ENCODE results near the gene GPR158. TPM values are rescaled to one million over a fixed set of nuclear protein-coding genes. Genes with fewer than 3 reads are reported as not detected.

GPR158 gene
- total RNA-seq, 1 experiment from 2014 or later: 0.24 TPM

- DNase-seq: no peak
- Histone ChIP-seq H3K4me1 (ENCODE audit: insufficient read depth, low read length) (no peaks in the 10 kb centered on the region), H3K9ac (ENCODE audit: extremely low read depth, insufficient read length, low read length) (no peak overlapping the region), H3K27me3 (ENCODE audit: insufficient read depth, low read length) (peaks cover 2% of the 10 kb centered on the region; the same call in 1 of the 2 replicates), H2BK120ac (ENCODE audit: low read depth, low read length, poor library complexity, severe bottlenecking) (no peak overlapping the region), H2AK5ac (ENCODE audit: insufficient read length, low read length) (no peak overlapping the region), H3K79me2 (ENCODE audit: insufficient read depth, low read length) (no peaks in the 10 kb centered on the region), H3K79me1 (ENCODE audit: insufficient read depth, low read depth, low read length, poor library complexity, severe bottlenecking) (no peaks in the 10 kb centered on the region), H4K5ac (ENCODE audit: insufficient read length, low read depth, low read length) (no peak overlapping the region), H4K91ac (ENCODE audit: insufficient read length, low read depth, low read length) (no peak overlapping the region), H4K20me1 (ENCODE audit: control insufficient read depth, insufficient read depth, insufficient read length) (no peaks in the 10 kb centered on the region), H2BK12ac (ENCODE audit: insufficient read length, low read depth, low read length) (no peak overlapping the region), H3K4ac (ENCODE audit: low read depth, low read length) (no peak overlapping the region), H3K18ac (ENCODE audit: insufficient read length, low read depth, low read length) (no peak overlapping the region), H3K23ac (ENCODE audit: insufficient read length, low read depth, low read length) (no peak overlapping the region), H3K4me2 (ENCODE audit: insufficient read depth, insufficient read length, low read length) (no peak overlapping the region), H3K27ac (ENCODE audit: insufficient read length, low read depth, low read length) (no peak overlapping the region), H2AFZ (ENCODE audit: low read length) (no peak overlapping the region), H2BK20ac (ENCODE audit: low read depth, low read length, poor library complexity, severe bottlenecking) (no peak overlapping the region), H3K23me2 (ENCODE audit: insufficient read length, low read depth, low read length, poor library complexity, severe bottlenecking) (no peaks in the 10 kb centered on the region), H3K14ac (ENCODE audit: insufficient read depth, low read length) (no peak overlapping the region), H3K56ac (ENCODE audit: insufficient read length, low read depth, low read length) (no peak overlapping the region), H2BK15ac (ENCODE audit: low read depth, low read length) (no peak overlapping the region), H3T11ph (ENCODE audit: low read length) (no peak overlapping the region), H4K8ac (replicated peaks; ENCODE audit: insufficient read length, low read depth, low read length) (no peak overlapping the region), H3K9me3 (ENCODE audit: control insufficient read depth, low read depth, low read length) (no peaks in the 10 kb centered on the region), H2BK5ac (ENCODE audit: insufficient read length, low read length) (no peak overlapping the region)
- H3K9me3 Mint-ChIP-seq: no peaks in the 10 kb centered on the region
- 0 out of 4 replicates have a peak, but pooled peaks cover 0 to 2% of the 10 kb centered on the region in 2 experiments for H3K4me1 Mint-ChIP-seq
- H3K4me3 Mint-ChIP-seq: no peak overlapping the region
- H3K27me3 Mint-ChIP-seq (ENCODE audit: low read depth): no peaks in the 10 kb centered on the region
- no peaks in the 10 kb centered on the region for H3K36me3 Mint-ChIP-seq (ENCODE audit: insufficient read depth in 1 of 3, low read depth in 3 of 3)
- no CpG with 5 or more reads among the region's 5 CpGs for WGBS (ENCODE audit: extremely low coverage, insufficient read length, low lambda C conversion rate)
- peak; percentile 62 for TF ChIP-seq CTCF (conservative IDR thresholded peaks at IDR 0.05)
- H3K27ac Mint-ChIP-seq: no peak overlapping the region
These were observed 381.1 kb downstream of the GPR158 start for GRCh38 chr10:25555865-25556264.
